Sigmoid colon (tissue), 4 donors: ENCODE data around the gene FOXD4L1.
"Not testable (repeated sequence)": the region's sequence is repeated elsewhere in the genome, so short reads cannot be mapped to it uniquely, and the experiment has no call there.

Source experiments
- EP300 ChIP-seq, 4 donors: sonication (generic); formaldehyde crosslinking; IDR thresholded peaks; one replicate each; pipeline ENCODE4 v1.6.1; 2017; ENCODE audit warnings: antibody characterized with exemption in 4 of 4
- POLR2A ChIP-seq, 2 donors: fragments of 450-650 bp; IDR thresholded peaks; one replicate each; pipeline ENCODE4 v1.6.1; 2016; ENCODE audit warnings: antibody characterized with exemption in 2 of 2, mild to moderate bottlenecking in 2 of 2, moderate library complexity in 2 of 2
- POLR2AphosphoS5 ChIP-seq, 4 donors: sonication (generic); formaldehyde crosslinking; IDR thresholded peaks; one replicate each; pipeline ENCODE4 v1.6.1; 2017; ENCODE audit warnings: antibody characterized with exemption in 4 of 4
- TF ChIP-seq, protein P1 (sequence below), 4 experiments: fragments of 450-650 bp in 3 of 4; fragments of 200-600 bp in 1 of 4; IDR thresholded peaks; one replicate each; pipeline ENCODE4 v1.5.1; 2016 to 2019; ENCODE audit warnings: antibody characterized with exemption in 4 of 4, mild to moderate bottlenecking in 3 of 4, moderate library complexity in 2 of 4

GRCh38 chr2:113476688-113477368 is 21.6 kb upstream of the FOXD4L1 start:
- not testable (repeated sequence) for TF ChIP-seq POLR2A, POLR2AphosphoS5, EP300 (IDR thresholded peaks at IDR 0.05)
- TF ChIP-seq, protein P1, sequence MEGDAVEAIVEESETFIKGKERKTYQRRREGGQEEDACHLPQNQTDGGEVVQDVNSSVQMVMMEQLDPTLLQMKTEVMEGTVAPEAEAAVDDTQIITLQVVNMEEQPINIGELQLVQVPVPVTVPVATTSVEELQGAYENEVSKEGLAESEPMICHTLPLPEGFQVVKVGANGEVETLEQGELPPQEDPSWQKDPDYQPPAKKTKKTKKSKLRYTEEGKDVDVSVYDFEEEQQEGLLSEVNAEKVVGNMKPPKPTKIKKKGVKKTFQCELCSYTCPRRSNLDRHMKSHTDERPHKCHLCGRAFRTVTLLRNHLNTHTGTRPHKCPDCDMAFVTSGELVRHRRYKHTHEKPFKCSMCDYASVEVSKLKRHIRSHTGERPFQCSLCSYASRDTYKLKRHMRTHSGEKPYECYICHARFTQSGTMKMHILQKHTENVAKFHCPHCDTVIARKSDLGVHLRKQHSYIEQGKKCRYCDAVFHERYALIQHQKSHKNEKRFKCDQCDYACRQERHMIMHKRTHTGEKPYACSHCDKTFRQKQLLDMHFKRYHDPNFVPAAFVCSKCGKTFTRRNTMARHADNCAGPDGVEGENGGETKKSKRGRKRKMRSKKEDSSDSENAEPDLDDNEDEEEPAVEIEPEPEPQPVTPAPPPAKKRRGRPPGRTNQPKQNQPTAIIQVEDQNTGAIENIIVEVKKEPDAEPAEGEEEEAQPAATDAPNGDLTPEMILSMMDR (IDR thresholded peaks at IDR 0.05) = not testable (repeated sequence)
